Upper lobe of left lung (tissue), 4 donors: ENCODE data around the gene ANO1.
A peak's percentile ranks its signal among the peaks of the same experiment; 100 is the strongest.

Experiments
- POLR2AphosphoS5 ChIP-seq, 2 donors: sonication (generic); formaldehyde crosslinking; IDR thresholded peaks; one replicate each; pipeline ENCODE4 v1.5.1; 2017; ENCODE audit warnings: antibody characterized with exemption in 2 of 2
- TF ChIP-seq, protein P1 (sequence below), 6 experiments: fragments of 450-650 bp in 4 of 6; fragments of 200-600 bp in 2 of 6; sonication (generic) in 2 of 6; IDR thresholded peaks; one replicate each; pipeline ENCODE4 v1.5.1; 2016 to 2019; ENCODE audit warnings: antibody characterized with exemption in 6 of 6

DNA sequence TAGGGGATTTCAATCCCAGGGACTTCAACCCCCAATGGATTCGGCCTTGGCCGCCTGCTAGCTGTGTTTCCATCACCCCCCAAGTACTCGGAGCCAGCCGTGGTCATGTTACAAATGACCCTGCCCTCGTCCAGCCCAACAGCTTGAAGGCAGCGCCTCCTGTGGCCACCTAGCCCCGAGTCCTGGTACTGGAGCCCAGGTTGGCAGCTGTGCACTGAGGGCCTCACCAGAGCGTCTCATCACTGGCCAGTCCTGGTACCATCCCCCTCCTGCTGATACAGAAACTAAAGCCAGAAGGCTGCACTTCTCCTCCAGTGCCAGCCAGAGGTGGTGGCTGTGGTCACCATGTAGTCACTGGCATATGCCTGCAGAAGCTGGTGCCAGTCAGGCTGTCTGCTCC lies 80.1 kb downstream of the ANO1 start:
- TF ChIP-seq, protein P1, sequence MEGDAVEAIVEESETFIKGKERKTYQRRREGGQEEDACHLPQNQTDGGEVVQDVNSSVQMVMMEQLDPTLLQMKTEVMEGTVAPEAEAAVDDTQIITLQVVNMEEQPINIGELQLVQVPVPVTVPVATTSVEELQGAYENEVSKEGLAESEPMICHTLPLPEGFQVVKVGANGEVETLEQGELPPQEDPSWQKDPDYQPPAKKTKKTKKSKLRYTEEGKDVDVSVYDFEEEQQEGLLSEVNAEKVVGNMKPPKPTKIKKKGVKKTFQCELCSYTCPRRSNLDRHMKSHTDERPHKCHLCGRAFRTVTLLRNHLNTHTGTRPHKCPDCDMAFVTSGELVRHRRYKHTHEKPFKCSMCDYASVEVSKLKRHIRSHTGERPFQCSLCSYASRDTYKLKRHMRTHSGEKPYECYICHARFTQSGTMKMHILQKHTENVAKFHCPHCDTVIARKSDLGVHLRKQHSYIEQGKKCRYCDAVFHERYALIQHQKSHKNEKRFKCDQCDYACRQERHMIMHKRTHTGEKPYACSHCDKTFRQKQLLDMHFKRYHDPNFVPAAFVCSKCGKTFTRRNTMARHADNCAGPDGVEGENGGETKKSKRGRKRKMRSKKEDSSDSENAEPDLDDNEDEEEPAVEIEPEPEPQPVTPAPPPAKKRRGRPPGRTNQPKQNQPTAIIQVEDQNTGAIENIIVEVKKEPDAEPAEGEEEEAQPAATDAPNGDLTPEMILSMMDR (IDR thresholded peaks at IDR 0.05): peak in 1 of 6 experiments; percentile 17
- no peak for TF ChIP-seq POLR2AphosphoS5 (IDR thresholded peaks at IDR 0.05)
